HFF-Myc (cell line): ENCODE results near the gene AQP12A.

Experiments used
- DNase-seq: peaks from one replicate; pipeline ENCODE4 v3.0.0-alpha.2; 2011; ENCODE audit warnings: low read depth; ENCODE audit errors: extremely low read depth
- H3K4me3 ChIP-seq: replicated peaks from 2 replicates; pipeline ENCODE4 v1.5.1; 2011; ENCODE audit warnings: low read depth, mild to moderate bottlenecking, control low read depth, low read length
- TF ChIP-seq, protein P1 (sequence below): IDR thresholded peaks from 2 replicates; pipeline ENCODE4 v1.5.1; 2012; ENCODE audit warnings: mild to moderate bottlenecking, low read depth, low read length, control low read depth; ENCODE audit errors: missing control alignments

AQP12A gene

DNA sequence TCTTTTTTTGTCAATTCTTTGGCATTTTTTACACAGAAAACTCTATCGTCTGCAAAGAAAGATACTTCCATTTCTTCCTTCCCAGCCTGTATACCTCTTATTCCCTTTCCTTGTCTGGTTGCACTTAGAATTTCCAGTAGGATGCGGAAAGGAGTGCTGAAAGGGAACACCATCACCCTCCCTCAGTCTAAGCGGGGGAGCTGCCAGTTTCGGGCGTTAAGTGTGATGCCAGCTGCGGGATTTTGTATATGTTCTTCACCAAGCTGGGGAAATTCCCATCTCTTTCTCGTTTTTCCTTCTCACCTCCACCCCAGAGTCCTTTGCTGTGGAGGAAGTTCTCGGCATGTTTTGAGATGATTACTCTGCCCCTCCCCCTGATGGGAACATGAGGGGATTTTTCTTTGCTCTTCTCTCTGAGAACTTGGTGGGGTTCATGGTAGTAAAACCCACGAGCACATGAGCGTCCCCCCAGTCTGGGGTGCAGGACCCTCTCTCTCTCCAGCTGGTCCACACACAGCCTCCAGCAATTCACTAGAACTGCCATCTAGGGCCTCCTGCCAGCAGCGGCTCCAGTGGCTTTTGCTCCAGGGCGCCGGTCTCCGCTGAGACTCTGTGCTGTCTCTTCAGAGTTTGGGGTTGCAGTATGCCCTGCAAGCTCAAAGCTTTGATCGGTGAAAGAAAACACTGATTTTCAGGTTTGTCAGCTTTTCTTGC lies 15.5 kb downstream of the AQP12A start:
- TF ChIP-seq, protein P1, sequence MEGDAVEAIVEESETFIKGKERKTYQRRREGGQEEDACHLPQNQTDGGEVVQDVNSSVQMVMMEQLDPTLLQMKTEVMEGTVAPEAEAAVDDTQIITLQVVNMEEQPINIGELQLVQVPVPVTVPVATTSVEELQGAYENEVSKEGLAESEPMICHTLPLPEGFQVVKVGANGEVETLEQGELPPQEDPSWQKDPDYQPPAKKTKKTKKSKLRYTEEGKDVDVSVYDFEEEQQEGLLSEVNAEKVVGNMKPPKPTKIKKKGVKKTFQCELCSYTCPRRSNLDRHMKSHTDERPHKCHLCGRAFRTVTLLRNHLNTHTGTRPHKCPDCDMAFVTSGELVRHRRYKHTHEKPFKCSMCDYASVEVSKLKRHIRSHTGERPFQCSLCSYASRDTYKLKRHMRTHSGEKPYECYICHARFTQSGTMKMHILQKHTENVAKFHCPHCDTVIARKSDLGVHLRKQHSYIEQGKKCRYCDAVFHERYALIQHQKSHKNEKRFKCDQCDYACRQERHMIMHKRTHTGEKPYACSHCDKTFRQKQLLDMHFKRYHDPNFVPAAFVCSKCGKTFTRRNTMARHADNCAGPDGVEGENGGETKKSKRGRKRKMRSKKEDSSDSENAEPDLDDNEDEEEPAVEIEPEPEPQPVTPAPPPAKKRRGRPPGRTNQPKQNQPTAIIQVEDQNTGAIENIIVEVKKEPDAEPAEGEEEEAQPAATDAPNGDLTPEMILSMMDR, result no peak
- DNase-seq, result no peak
- H3K4me3 ChIP-seq, result no peak overlapping the region

DNA sequence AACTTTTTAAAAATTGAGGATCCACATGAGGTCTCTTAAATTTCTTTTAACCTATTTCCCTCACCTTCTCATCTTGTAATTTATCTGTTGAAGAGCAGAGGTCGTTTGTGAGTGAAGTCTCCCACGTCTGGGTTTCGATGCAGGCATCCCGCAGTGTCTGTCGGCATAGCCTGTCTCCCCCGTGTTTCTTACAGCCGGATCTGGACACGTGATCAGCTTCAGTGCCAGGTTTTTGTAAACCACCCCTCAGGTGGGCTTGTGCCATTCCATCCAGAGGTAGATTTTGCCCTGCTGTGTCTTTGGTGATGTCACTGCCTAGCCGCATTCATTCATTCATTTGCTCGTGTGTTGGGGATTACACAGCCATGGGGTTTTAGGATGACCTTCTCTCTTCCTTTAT lies 16.2 kb downstream of the AQP12A start:
- TF ChIP-seq, protein P1, result no peak
- no peak overlapping the region for H3K4me3 ChIP-seq
- DNase-seq, result no peak

DNA sequence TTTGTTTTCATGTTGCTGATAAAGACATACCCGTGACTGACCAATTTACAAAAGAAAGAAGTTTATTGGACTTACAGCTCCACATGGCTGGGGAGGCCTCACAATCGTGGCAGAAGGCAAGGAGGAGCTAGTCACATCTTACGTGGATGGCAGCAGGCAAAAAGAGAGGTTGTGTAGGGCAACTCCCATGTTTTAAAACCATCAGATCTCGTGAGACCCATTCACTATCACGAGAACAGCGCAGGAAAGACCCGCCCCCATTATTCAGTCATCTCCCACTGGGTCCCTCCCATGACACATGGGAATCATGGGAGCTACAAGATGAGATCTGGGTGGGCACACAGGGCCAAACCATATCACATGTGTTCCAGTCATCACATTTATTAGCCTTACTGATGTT lies 16.8 kb downstream of the AQP12A start:
- H3K4me3 ChIP-seq, result no peak overlapping the region
- DNase-seq, result no peak
- TF ChIP-seq, protein P1, result no peak

DNA sequence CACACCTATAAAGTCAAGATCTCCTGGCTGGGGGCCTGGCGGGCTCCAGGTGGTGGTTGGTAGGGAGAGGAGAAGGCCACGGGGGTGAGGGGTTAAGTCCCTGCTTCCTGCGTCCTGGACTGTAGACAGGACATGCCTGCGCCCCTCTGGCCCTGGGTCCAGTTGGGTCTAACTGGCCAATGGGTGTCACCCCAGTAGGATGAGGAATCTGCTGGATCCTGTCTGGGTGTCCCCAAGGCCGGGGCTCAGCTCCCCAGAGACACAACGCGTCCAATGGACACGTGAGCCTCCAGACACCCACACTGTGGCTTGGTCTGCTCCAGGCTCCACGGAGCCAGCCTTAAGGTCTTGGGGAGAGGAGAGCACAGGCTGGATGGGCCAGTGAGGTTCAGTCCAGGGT lies 19.6 kb downstream of the AQP12A start:
- TF ChIP-seq, protein P1, result no peak
- H3K4me3 ChIP-seq, result no peak overlapping the region
- no peak for DNase-seq

DNA sequence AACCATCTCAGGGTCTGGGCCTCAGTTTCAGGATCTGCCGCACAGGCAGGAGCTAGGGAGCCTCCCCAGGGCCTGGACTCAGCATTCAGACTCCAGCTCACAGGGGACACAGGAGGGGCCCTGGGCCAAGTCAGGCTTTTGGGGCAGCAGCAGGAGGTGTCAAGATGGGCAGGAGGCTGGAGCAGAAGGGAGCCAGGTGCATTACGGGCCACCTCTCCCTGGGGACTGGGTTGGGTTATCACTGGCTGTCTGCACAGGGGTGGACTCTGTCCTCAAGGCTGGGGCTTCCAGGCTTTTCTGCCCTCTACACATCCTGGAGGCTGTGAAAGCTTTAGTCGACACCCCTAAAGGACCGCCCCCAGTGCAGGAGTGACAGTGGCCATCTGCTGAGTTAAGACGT lies 20.0 kb downstream of the AQP12A start:
- TF ChIP-seq, protein P1, result no peak
- no peak for DNase-seq
- H3K4me3 ChIP-seq, result no peak overlapping the region

DNA sequence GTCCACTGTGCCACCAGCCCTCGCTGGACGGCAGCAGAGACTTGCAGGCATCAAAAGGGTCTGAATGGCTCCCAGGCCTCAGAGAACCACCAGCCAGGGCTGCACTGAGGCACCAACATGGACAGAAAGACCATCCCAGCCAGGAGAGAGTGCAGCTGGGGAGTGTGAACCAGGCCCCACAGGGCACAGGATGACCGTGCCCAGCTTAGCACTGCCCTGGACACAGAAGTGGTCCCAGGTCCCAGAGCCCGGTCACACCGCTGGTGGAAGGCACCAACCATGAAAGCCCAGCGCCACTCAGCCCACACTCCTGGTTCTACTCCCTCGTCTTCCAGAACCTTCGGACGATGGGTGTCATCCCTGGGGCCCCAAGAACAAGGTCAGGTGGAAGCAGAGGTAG lies 20.5 kb downstream of the AQP12A start:
- TF ChIP-seq, protein P1, result no peak
- no peak overlapping the region for H3K4me3 ChIP-seq
- no peak for DNase-seq
